Measurements from ENCODE around the gene KCNJ1.

Gene KCNJ1

DNA sequence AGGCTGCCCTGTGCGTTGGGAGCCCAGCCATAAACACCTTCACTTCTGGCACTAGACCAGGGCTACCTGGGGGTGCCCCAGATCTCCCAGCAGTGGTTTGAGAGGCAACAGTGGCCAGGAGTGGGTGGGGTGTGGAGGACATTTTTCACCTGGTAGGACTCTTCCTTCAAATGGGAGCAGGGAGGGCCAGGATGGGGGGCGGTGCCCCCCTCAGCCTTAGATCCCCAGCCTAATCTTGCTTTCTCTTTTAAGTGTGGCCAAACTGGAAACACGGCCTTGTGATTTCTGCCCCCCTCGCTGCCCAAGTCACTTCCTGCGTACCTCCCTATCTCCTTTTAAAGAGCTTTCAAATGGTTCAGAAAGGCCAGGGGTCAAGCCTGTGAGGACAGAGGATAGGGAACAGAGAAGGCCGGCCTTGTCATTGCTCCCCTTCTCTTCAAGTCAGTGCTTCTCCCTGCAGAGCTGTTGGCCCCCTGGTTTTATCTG is 24.9 kb upstream of the KCNJ1 start:
- Histone ChIP-seq H3K4me1 (ENCODE audit: low read depth, poor library complexity, severe bottlenecking) (no peaks in the 10 kb centered on the region), H3K27me3 (ENCODE audit: insufficient read depth, low read depth) (no peaks in the 10 kb centered on the region), H3K9ac (no peak overlapping the region), H2AFZ (ENCODE audit: low read depth) (no peak overlapping the region), H3K4me3 (IDR thresholded peaks at IDR 0.05; ENCODE audit: insufficient read depth, low read depth, low read length) (no peak overlapping the region), H3K4me2 (no peak overlapping the region), H3K36me3 (ENCODE audit: insufficient read depth) (no peaks in the 10 kb centered on the region), H4K20me1 (ENCODE audit: insufficient read depth) (no peaks in the 10 kb centered on the region), H3K79me2 (ENCODE audit: insufficient read depth, low read depth) (no peaks in the 10 kb centered on the region), H3K27ac (no peak overlapping the region)
- TF ChIP-seq, protein P1, sequence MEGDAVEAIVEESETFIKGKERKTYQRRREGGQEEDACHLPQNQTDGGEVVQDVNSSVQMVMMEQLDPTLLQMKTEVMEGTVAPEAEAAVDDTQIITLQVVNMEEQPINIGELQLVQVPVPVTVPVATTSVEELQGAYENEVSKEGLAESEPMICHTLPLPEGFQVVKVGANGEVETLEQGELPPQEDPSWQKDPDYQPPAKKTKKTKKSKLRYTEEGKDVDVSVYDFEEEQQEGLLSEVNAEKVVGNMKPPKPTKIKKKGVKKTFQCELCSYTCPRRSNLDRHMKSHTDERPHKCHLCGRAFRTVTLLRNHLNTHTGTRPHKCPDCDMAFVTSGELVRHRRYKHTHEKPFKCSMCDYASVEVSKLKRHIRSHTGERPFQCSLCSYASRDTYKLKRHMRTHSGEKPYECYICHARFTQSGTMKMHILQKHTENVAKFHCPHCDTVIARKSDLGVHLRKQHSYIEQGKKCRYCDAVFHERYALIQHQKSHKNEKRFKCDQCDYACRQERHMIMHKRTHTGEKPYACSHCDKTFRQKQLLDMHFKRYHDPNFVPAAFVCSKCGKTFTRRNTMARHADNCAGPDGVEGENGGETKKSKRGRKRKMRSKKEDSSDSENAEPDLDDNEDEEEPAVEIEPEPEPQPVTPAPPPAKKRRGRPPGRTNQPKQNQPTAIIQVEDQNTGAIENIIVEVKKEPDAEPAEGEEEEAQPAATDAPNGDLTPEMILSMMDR (conservative IDR thresholded peaks at IDR 0.05; ENCODE audit: low read depth, low read length): no peak

GRCh38 chr11:128890543-128891368 is 23.7 kb upstream of the KCNJ1 start, which contains the start of gene KCNJ5:
KCNJ5 (plus strand) TSS chr11:128891356; CDS start chr11:128911274, 19,918 bp downstream.
- TF ChIP-seq, protein P1 (conservative IDR thresholded peaks at IDR 0.05; ENCODE audit: low read depth, low read length): no peak
- Histone ChIP-seq H3K36me3 (ENCODE audit: insufficient read depth) (no peaks in the 10 kb centered on the region), H3K4me2 (no peak within 1 kb of the TSS), H4K20me1 (ENCODE audit: insufficient read depth) (no peaks in the 10 kb centered on the region), H3K9ac (no peak within 1 kb of the TSS), H3K4me1 (ENCODE audit: low read depth, poor library complexity, severe bottlenecking) (no peaks in the 10 kb centered on the region), H2AFZ (ENCODE audit: low read depth) (no peak within 1 kb of the TSS), H3K79me2 (ENCODE audit: insufficient read depth, low read depth) (no peaks in the 10 kb centered on the region), H3K4me3 (IDR thresholded peaks at IDR 0.05; ENCODE audit: insufficient read depth, low read depth, low read length) (no peak within 1 kb of the TSS), H3K27ac (no peak within 1 kb of the TSS), H3K27me3 (ENCODE audit: insufficient read depth, low read depth) (no peaks in the 10 kb centered on the region)

- Histone ChIP-seq H3K27ac (no peak overlapping the region), H3K9ac (no peak overlapping the region), H3K79me2 (ENCODE audit: insufficient read depth, low read depth) (no peaks in the 10 kb centered on the region), H2AFZ (ENCODE audit: low read depth) (no peak overlapping the region), H4K20me1 (ENCODE audit: insufficient read depth) (no peaks in the 10 kb centered on the region), H3K36me3 (ENCODE audit: insufficient read depth) (no peaks in the 10 kb centered on the region), H3K27me3 (ENCODE audit: insufficient read depth, low read depth) (no peaks in the 10 kb centered on the region), H3K4me2 (no peak overlapping the region), H3K4me3 (IDR thresholded peaks at IDR 0.05; ENCODE audit: insufficient read depth, low read depth, low read length) (no peak overlapping the region), H3K4me1 (ENCODE audit: low read depth, poor library complexity, severe bottlenecking) (no peaks in the 10 kb centered on the region)
- TF ChIP-seq, protein P1 (conservative IDR thresholded peaks at IDR 0.05; ENCODE audit: low read depth, low read length): no peak
Measured at GRCh38 chr11:128890216-128890542, 23.1 kb upstream of the KCNJ1 start.

GRCh38 chr11:128889657-128890213 is 22.6 kb upstream of the KCNJ1 start:
- H4K20me1 ChIP-seq (ENCODE audit: insufficient read depth): no peaks in the 10 kb centered on the region
- no peaks in the 10 kb centered on the region for H3K79me2 ChIP-seq (ENCODE audit: insufficient read depth, low read depth)
- no peaks in the 10 kb centered on the region for H3K27me3 ChIP-seq (ENCODE audit: insufficient read depth, low read depth)
- no peak overlapping the region for H3K9ac ChIP-seq
- TF ChIP-seq, protein P1 (conservative IDR thresholded peaks at IDR 0.05; ENCODE audit: low read depth, low read length): no peak
- no peaks in the 10 kb centered on the region for H3K36me3 ChIP-seq (ENCODE audit: insufficient read depth)
- no peak overlapping the region for H3K4me2 ChIP-seq
- H3K27ac ChIP-seq: no peak overlapping the region
- no peak overlapping the region for H3K4me3 ChIP-seq (IDR thresholded peaks at IDR 0.05; ENCODE audit: insufficient read depth, low read depth, low read length)
- no peaks in the 10 kb centered on the region for H3K4me1 ChIP-seq (ENCODE audit: low read depth, poor library complexity, severe bottlenecking)
- no peak overlapping the region for H2AFZ ChIP-seq (ENCODE audit: low read depth)
